Measurements from ENCODE around the gene PSORS1C2. TPM values are rescaled to one million over a fixed set of nuclear protein-coding genes. Genes with fewer than 3 reads are reported as not detected.

The PSORS1C2 gene
- total RNA-seq, 1 experiment from 2014 or later: not detected

DNA sequence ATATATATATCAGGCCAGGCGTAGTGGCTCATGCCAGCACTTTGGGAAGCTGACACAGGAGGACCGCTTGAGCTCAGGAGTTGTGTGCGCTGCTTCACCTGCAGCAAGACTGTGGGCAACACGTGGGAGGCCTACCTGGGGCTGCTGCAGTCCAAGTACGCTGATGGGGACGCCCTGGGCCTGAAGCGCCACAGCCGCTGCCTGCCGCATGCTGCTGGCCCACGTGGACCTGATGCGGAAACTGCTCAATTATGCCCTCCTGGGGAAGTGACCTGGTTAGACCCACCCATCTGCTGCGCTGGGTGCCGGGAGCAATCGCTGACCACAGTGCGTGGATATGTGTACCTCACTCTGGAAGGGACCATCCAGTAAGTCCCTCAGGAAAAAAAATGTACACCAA, 1.8 kb upstream of the PSORS1C2 start:
- no peak overlapping the region for H3K4me3 ChIP-seq (ENCODE audit: low read length)
- H4K20me1 ChIP-seq (ENCODE audit: insufficient read depth, low read depth, low read length): no peaks in the 10 kb centered on the region
- H3K79me2 ChIP-seq (ENCODE audit: low read length): no peaks in the 10 kb centered on the region
- no peaks in the 10 kb centered on the region for H3K9me2 ChIP-seq (replicated peaks; ENCODE audit: insufficient read depth, low read length)
- peaks cover 4% of the 10 kb centered on the region for H3K4me1 ChIP-seq (ENCODE audit: low read length)
- no peak overlapping the region for H3K9ac ChIP-seq (ENCODE audit: low read length)
- H3K27me3 ChIP-seq (ENCODE audit: low read length): no peaks in the 10 kb centered on the region
- H3K27ac ChIP-seq (ENCODE audit: low read length): no peak overlapping the region
- DNase-seq: no peak
- no peak overlapping the region for H3K4me2 ChIP-seq (ENCODE audit: low read depth, low read length, poor library complexity, severe bottlenecking)
- H2AFZ ChIP-seq (ENCODE audit: low read length): no peak overlapping the region
- H3K36me3 ChIP-seq (ENCODE audit: insufficient read depth, low read length): no peaks in the 10 kb centered on the region
- no peaks in the 10 kb centered on the region for H3K9me3 ChIP-seq (ENCODE audit: low read length)

DNA sequence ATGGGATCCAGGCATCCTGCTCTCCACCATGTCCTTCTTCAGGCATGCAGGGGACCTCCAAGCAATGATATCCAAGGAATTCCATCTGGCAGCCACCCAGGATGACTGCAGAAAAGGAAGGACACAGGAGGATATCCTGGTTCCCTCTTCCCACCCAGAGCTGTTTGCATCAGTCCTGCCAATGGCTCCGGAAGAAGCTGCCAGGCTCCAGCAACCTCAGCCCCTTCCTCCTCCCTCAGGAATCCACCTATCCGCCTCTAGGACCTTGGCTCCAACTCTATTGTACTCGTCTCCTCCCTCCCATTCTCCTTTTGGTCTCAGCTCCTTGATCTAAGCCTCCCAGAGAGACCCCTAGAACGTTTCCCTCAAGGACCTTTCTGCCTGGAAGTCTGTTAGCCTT, 733 bp upstream of the PSORS1C2 start:
- H3K79me2 ChIP-seq (ENCODE audit: low read length): no peaks in the 10 kb centered on the region
- H3K9me2 ChIP-seq (replicated peaks; ENCODE audit: insufficient read depth, low read length): no peaks in the 10 kb centered on the region
- H3K27ac ChIP-seq (ENCODE audit: low read length): no peak overlapping the region
- peaks cover 4% of the 10 kb centered on the region for H3K4me1 ChIP-seq (ENCODE audit: low read length)
- H3K36me3 ChIP-seq (ENCODE audit: insufficient read depth, low read length): no peaks in the 10 kb centered on the region
- no peak overlapping the region for H3K9ac ChIP-seq (ENCODE audit: low read length)
- H3K4me3 ChIP-seq (ENCODE audit: low read length): no peak overlapping the region
- H3K9me3 ChIP-seq (ENCODE audit: low read length): no peaks in the 10 kb centered on the region
- H2AFZ ChIP-seq (ENCODE audit: low read length): no peak overlapping the region
- H4K20me1 ChIP-seq (ENCODE audit: insufficient read depth, low read depth, low read length): no peaks in the 10 kb centered on the region
- no peak for DNase-seq
- H3K4me2 ChIP-seq (ENCODE audit: low read depth, low read length, poor library complexity, severe bottlenecking): no peak overlapping the region
- no peaks in the 10 kb centered on the region for H3K27me3 ChIP-seq (ENCODE audit: low read length)

DNA sequence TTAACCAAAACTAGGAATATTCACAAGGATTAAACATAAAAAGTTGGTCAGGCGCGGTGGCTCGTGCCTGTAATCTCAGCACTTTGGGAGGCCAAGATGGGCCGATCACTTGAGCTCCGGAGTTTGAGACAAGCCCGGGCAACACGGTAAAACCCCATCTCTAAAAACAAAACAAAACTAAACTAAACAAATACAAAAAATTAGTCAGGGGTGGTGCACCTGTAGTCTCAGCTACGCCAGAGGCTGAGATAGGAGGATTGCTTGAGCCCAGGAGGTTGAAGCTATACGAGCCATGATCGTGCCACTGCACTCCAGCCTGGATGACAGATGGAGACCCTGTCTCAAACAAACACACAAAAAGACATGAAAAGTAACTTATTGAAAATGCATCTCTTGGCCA, 3.2 kb downstream of the PSORS1C2 start:
- Histone ChIP-seq H3K9me3 (ENCODE audit: low read length) (no peaks in the 10 kb centered on the region), H2AFZ (ENCODE audit: low read length) (no peak overlapping the region), H3K9me2 (replicated peaks; ENCODE audit: insufficient read depth, low read length) (no peaks in the 10 kb centered on the region), H3K36me3 (ENCODE audit: insufficient read depth, low read length) (no peaks in the 10 kb centered on the region), H4K20me1 (ENCODE audit: insufficient read depth, low read depth, low read length) (no peaks in the 10 kb centered on the region), H3K27ac (ENCODE audit: low read length) (no peak overlapping the region), H3K27me3 (ENCODE audit: low read length) (no peaks in the 10 kb centered on the region), H3K79me2 (ENCODE audit: low read length) (no peaks in the 10 kb centered on the region), H3K4me2 (ENCODE audit: low read depth, low read length, poor library complexity, severe bottlenecking) (no peak overlapping the region), H3K4me3 (ENCODE audit: low read length) (no peak overlapping the region), H3K9ac (ENCODE audit: low read length) (no peak overlapping the region), H3K4me1 (ENCODE audit: low read length) (peaks cover 4% of the 10 kb centered on the region)
- DNase-seq: no peak

DNA sequence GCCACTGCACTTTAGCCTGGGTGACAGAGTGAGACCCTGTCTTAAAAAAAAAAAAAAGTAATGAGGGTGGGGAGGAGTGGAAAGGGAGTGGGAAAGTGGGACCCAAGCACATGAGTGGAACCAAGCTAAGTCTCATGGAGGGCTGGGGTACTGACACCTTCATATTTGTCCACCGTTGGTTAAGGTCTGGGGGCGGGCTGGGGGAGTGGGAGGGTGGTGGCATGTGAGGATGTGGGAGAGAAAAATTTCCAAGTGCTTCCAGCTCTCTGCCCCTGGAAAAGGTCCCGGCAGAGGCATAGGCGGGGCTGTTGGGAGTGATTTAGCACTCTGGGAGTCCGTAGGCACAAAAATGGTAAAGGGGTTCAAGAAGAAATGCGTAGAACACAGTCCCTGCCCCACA, 6.1 kb downstream of the PSORS1C2 start:
- H3K4me3 ChIP-seq (ENCODE audit: low read length): no peak overlapping the region
- H3K9ac ChIP-seq (ENCODE audit: low read length): no peak overlapping the region
- no peaks in the 10 kb centered on the region for H3K9me2 ChIP-seq (replicated peaks; ENCODE audit: insufficient read depth, low read length)
- no peaks in the 10 kb centered on the region for H4K20me1 ChIP-seq (ENCODE audit: insufficient read depth, low read depth, low read length)
- H3K79me2 ChIP-seq (ENCODE audit: low read length): no peaks in the 10 kb centered on the region
- no peak overlapping the region for H3K4me2 ChIP-seq (ENCODE audit: low read depth, low read length, poor library complexity, severe bottlenecking)
- no peak for DNase-seq
- no peak overlapping the region for H2AFZ ChIP-seq (ENCODE audit: low read length)
- H3K27me3 ChIP-seq (ENCODE audit: low read length): no peaks in the 10 kb centered on the region
- H3K9me3 ChIP-seq (ENCODE audit: low read length): no peaks in the 10 kb centered on the region
- no peak overlapping the region for H3K27ac ChIP-seq (ENCODE audit: low read length)
- H3K4me1 ChIP-seq (ENCODE audit: low read length): peaks cover 3% of the 10 kb centered on the region
- H3K36me3 ChIP-seq (ENCODE audit: insufficient read depth, low read length): no peaks in the 10 kb centered on the region

DNA sequence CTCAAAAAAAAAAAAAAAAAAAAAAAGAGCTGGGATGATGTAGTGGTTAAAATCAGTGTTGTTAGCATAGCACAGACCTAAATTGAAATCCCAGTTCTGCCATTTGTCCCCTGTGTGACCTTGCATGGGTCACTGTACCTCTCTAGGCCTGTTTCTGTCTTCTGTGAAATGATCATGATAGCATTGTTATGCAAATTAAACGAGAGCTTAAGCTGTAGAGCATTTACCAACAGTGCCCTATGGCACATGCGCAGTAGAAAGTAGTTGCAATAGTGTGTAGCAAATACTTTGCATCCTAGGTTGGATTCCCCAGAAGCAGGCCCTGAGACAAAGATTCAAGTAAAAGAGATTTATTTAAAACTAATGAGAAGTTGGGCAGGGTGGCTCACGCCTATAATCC, 7.3 kb downstream of the PSORS1C2 start:
- no peaks in the 10 kb centered on the region for H3K9me2 ChIP-seq (replicated peaks; ENCODE audit: insufficient read depth, low read length)
- H4K20me1 ChIP-seq (ENCODE audit: insufficient read depth, low read depth, low read length): no peaks in the 10 kb centered on the region
- no peaks in the 10 kb centered on the region for H3K27me3 ChIP-seq (ENCODE audit: low read length)
- no peaks in the 10 kb centered on the region for H3K4me1 ChIP-seq (ENCODE audit: low read length)
- no peak overlapping the region for H3K9ac ChIP-seq (ENCODE audit: low read length)
- H3K36me3 ChIP-seq (ENCODE audit: insufficient read depth, low read length): no peaks in the 10 kb centered on the region
- no peak overlapping the region for H2AFZ ChIP-seq (ENCODE audit: low read length)
- no peaks in the 10 kb centered on the region for H3K9me3 ChIP-seq (ENCODE audit: low read length)
- no peak overlapping the region for H3K4me3 ChIP-seq (ENCODE audit: low read length)
- H3K79me2 ChIP-seq (ENCODE audit: low read length): no peaks in the 10 kb centered on the region
- no peak overlapping the region for H3K4me2 ChIP-seq (ENCODE audit: low read depth, low read length, poor library complexity, severe bottlenecking)
- no peak for DNase-seq
- H3K27ac ChIP-seq (ENCODE audit: low read length): no peak overlapping the region

DNA sequence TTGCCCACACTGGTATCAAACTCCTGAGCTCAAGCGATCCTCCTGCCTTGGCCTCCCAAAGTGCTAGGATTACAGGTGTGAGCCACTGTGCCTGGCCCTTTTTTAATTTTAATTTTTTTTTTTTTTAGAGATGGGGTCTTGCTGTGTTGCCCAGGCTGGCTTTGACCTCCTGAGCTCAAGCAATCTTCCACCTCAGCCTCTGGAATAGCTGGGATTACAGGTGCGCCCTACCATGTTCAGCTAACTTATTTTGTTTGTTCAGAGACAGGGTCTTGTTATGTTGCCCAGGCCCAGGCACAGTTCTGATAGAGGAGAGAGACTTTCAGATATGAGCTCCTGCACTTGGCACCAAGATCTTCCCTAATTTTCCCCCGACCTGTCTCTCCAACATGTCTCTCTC, 8.1 kb downstream of the PSORS1C2 start:
- DNase-seq: no peak
- H3K27ac ChIP-seq (ENCODE audit: low read length): no peak overlapping the region
- H2AFZ ChIP-seq (ENCODE audit: low read length): no peak overlapping the region
- H3K36me3 ChIP-seq (ENCODE audit: insufficient read depth, low read length): no peaks in the 10 kb centered on the region
- no peaks in the 10 kb centered on the region for H3K9me2 ChIP-seq (replicated peaks; ENCODE audit: insufficient read depth, low read length)
- H3K4me2 ChIP-seq (ENCODE audit: low read depth, low read length, poor library complexity, severe bottlenecking): no peak overlapping the region
- no peaks in the 10 kb centered on the region for H3K79me2 ChIP-seq (ENCODE audit: low read length)
- no peak overlapping the region for H3K4me3 ChIP-seq (ENCODE audit: low read length)
- no peaks in the 10 kb centered on the region for H3K4me1 ChIP-seq (ENCODE audit: low read length)
- H4K20me1 ChIP-seq (ENCODE audit: insufficient read depth, low read depth, low read length): no peaks in the 10 kb centered on the region
- no peaks in the 10 kb centered on the region for H3K27me3 ChIP-seq (ENCODE audit: low read length)
- H3K9ac ChIP-seq (ENCODE audit: low read length): no peak overlapping the region
- H3K9me3 ChIP-seq (ENCODE audit: low read length): no peaks in the 10 kb centered on the region

DNA sequence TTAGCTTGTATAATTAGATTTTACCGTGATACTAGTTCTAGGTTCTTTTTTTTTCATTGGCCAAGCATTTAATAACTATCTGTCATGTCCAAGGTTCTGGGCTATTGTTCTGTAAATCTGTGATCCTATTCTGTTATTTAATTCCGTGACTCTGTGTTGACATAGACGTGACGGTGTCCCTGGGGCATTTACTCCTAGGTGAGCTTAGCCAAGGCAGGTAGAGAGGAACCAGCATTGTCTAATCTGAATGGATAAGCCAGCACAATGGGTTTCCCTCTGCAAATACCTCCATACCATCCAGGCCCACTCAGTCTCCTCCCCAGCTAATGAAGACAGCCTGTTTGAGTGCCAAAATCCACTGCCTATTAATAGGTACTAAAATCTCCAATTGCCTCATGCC, 9.7 kb downstream of the PSORS1C2 start:
- Histone ChIP-seq H3K9me3 (ENCODE audit: low read length) (no peaks in the 10 kb centered on the region), H3K4me1 (ENCODE audit: low read length) (no peaks in the 10 kb centered on the region), H3K4me3 (ENCODE audit: low read length) (no peak overlapping the region), H3K9ac (ENCODE audit: low read length) (no peak overlapping the region), H2AFZ (ENCODE audit: low read length) (no peak overlapping the region), H3K27me3 (ENCODE audit: low read length) (no peaks in the 10 kb centered on the region), H3K36me3 (ENCODE audit: insufficient read depth, low read length) (no peaks in the 10 kb centered on the region), H3K9me2 (replicated peaks; ENCODE audit: insufficient read depth, low read length) (no peaks in the 10 kb centered on the region), H3K27ac (ENCODE audit: low read length) (no peak overlapping the region), H4K20me1 (ENCODE audit: insufficient read depth, low read depth, low read length) (no peaks in the 10 kb centered on the region), H3K4me2 (ENCODE audit: low read depth, low read length, poor library complexity, severe bottlenecking) (no peak overlapping the region), H3K79me2 (ENCODE audit: low read length) (no peaks in the 10 kb centered on the region)
- no peak for DNase-seq

DNA sequence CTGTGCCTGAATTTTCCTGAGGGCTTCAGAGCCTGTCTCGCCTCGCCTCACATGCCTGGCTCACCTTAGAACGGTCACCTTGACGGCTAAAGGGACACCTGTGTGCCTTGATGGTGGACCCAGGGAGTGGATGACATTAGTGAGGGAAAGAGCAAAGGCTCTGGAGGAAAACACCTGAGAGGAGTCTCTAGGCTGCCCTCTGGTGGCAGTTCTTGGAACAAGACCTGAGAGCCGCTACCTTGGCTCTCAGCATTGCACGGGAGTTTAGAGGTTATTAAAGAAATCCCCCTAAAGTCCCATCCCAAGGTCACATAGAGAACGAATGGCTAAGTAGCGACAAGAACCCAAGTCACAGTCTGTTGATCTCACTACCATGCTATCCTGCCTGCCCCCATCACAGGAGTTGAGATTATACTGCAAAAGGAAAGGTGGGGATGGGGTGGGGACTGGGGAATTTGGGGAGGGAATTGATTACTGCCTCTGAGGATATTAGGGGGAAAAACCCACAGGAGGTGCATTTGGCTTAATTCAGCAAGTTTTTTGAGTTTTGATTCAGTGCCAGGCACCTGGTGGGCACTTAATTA, 10.7 kb downstream of the PSORS1C2 start:
- Histone ChIP-seq H3K9me3 (ENCODE audit: low read length) (no peaks in the 10 kb centered on the region), H3K4me1 (ENCODE audit: low read length) (no peaks in the 10 kb centered on the region), H2AFZ (ENCODE audit: low read length) (no peak overlapping the region), H3K4me3 (ENCODE audit: low read length) (no peak overlapping the region), H3K27ac (ENCODE audit: low read length) (no peak overlapping the region), H3K36me3 (ENCODE audit: insufficient read depth, low read length) (no peaks in the 10 kb centered on the region), H3K9me2 (replicated peaks; ENCODE audit: insufficient read depth, low read length) (no peaks in the 10 kb centered on the region), H3K9ac (ENCODE audit: low read length) (no peak overlapping the region), H3K79me2 (ENCODE audit: low read length) (no peaks in the 10 kb centered on the region), H3K27me3 (ENCODE audit: low read length) (no peaks in the 10 kb centered on the region), H4K20me1 (ENCODE audit: insufficient read depth, low read depth, low read length) (no peaks in the 10 kb centered on the region), H3K4me2 (ENCODE audit: low read depth, low read length, poor library complexity, severe bottlenecking) (no peak overlapping the region)
- DNase-seq: peak; percentile 84

Data from Karpas-422 (cell line).